Measurements from ENCODE around the gene ASB5. TPM values are rescaled to one million over a fixed set of nuclear protein-coding genes. Genes with fewer than 3 reads are reported as not detected.

The ASB5 gene
- total and polyA plus RNA-seq, 2 of the 8 experiments (the other 6 are each of a cell fraction or from before 2014, with no cell fraction given): 0.02 TPM; not detected in 1

DNA sequence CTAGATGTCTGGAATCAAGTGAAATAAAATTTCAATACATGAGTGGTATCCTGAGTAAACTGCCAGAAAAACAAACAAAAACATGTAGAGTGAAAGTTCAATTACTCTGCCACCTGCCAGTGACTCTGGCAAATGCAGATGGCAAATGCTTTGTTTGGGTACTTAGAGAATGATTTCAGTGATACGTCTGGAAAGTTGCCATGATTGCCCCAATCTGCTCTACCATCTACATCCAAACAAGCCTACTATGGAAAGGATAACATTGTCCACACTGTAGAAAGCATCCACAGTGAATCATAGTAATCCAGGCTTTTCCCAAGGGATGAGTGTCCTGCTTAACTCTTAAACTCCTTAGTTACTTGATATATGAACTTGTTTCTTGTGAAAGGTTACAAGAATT, 77.0 kb downstream of the ASB5 start:
- H3K56ac ChIP-seq (replicated peaks; ENCODE audit: insufficient read length, low read depth, low read length): no peak overlapping the region
- H3K9me3 ChIP-seq (ENCODE audit: insufficient read depth in 2 of 2, low read depth in 1 of 2, low read length in 1 of 2): no peaks in the 10 kb centered on the region
- no peak overlapping the region for H3K4me2 ChIP-seq (ENCODE audit: insufficient read depth in 1 of 2, low read depth in 2 of 2, low read length in 2 of 2)
- H3K23ac ChIP-seq (ENCODE audit: insufficient read length): no peak overlapping the region
- no peak overlapping the region for H3K14ac ChIP-seq (ENCODE audit: insufficient read length)
- no peak overlapping the region for H4K91ac ChIP-seq (replicated peaks; ENCODE audit: insufficient read length, low read length)
- H4K20me1 ChIP-seq (replicated peaks in 1 of 2; ENCODE audit: control insufficient read depth in 1 of 2, insufficient read depth in 2 of 2, low read length in 2 of 2): no peaks in the 10 kb centered on the region
- DNase-seq (ENCODE audit: low read depth in 1 of 2, low spot score in 2 of 2) (no peak), FAIRE-seq (no peak)
- H3K23me2 ChIP-seq (ENCODE audit: low read depth, low read length): peaks cover 2% of the 10 kb centered on the region; the same call in 1 of the 2 replicates
- H2BK120ac ChIP-seq (replicated peaks; ENCODE audit: low read depth, low read length): no peak overlapping the region
- no peak overlapping the region for H2BK12ac ChIP-seq (ENCODE audit: low read depth, low read length)
- no peak overlapping the region for H2AK5ac ChIP-seq (ENCODE audit: low read depth, low read length)
- no peak overlapping the region for H2BK15ac ChIP-seq (ENCODE audit: low read length)
- no peaks in the 10 kb centered on the region for H3K79me1 ChIP-seq (ENCODE audit: low read depth, low read length)
- CTCF ChIA-PET (ENCODE audit: partially characterized antibody): interaction anchor here (0.7 kb wide), 1 partner anchor 16 kb away, joined by 3 read pairs; no protein-coding TSS in a partner anchor
- no peak overlapping the region for H3K18ac ChIP-seq (ENCODE audit: extremely low read depth, low read length)
- no peak overlapping the region for H4K5ac ChIP-seq (ENCODE audit: insufficient read length, low read depth, low read length)
- no peak overlapping the region for H2AFZ ChIP-seq (ENCODE audit: low read length)
- H3K27ac ChIP-seq (ENCODE audit: low read depth, low read length): no peak overlapping the region
- no peak overlapping the region for H2BK20ac ChIP-seq (ENCODE audit: low read length)
- H3K36me3 ChIP-seq (ENCODE audit: control insufficient read depth in 2 of 4, insufficient read depth in 4 of 4, low read length in 3 of 4): no peaks in the 10 kb centered on the region
- no peak overlapping the region for H3K4me3 ChIP-seq (ENCODE audit: extremely low read depth in 1 of 4, insufficient read depth in 2 of 4, low read depth in 3 of 4, low read length in 4 of 4)
- 63% methylated on average over 1 of the region's 1 CpG; no CpG with 5 or more reads in 1 of the 2 experiments for WGBS, 2 experiments (ENCODE audit: extremely low coverage in 1 of 2, insufficient coverage in 1 of 2, insufficient read length in 1 of 2, insufficient replicate concordance in 2 of 2, low coverage in 1 of 2, low lambda C conversion rate in 2 of 2, missing lambda C conversion rate in 1 of 2)
- no peak overlapping the region for H3K4ac ChIP-seq (replicated peaks; ENCODE audit: insufficient read length, low read depth, low read length)
- no peak overlapping the region for H2BK5ac ChIP-seq (ENCODE audit: low read depth, low read length)
- no peak overlapping the region for H3K9ac ChIP-seq (replicated peaks in 1 of 4; ENCODE audit: extremely low read depth in 1 of 4, low read depth in 3 of 4, low read length in 3 of 4)
- POLR2A ChIA-PET (ENCODE audit: partially characterized antibody): no interaction called here
- no peaks in the 10 kb centered on the region for H3K27me3 ChIP-seq (replicated peaks in 1 of 4; ENCODE audit: control insufficient read depth in 3 of 4, extremely low read depth in 1 of 4, insufficient read depth in 3 of 4, low read length in 3 of 4)
- peaks cover 0 to 13% (median 5%) of the 10 kb centered on the region in 4 experiments; a peak in 5 of 7 replicates for H3K4me1 ChIP-seq (replicated peaks in 1 of 4; ENCODE audit: control insufficient read depth in 3 of 4, insufficient read depth in 4 of 4, low read length in 3 of 4)
- no peaks in the 10 kb centered on the region for H3K79me2 ChIP-seq (ENCODE audit: control insufficient read depth in 1 of 2, insufficient read depth in 2 of 2, low read length in 2 of 2)
- no peak overlapping the region for H4K8ac ChIP-seq (ENCODE audit: extremely low read depth, insufficient read depth, low read length)

All from H1 (cell line).